SJSA1 (cell line): ENCODE data around the gene GRIN1. TPM values are rescaled to one million over a fixed set of nuclear protein-coding genes. Genes with fewer than 3 reads are reported as not detected.

Experiments used
- DNase-seq, 2 experiments: peaks; one replicate each; pipeline ENCODE4 v3.0.0-alpha.2; 2015 to 2020; ENCODE audit warnings: low spot score in 2 of 2, low read depth in 1 of 2
- H3K27ac ChIP-seq: fragments of 250-450 bp; sonication (Bioruptor Pico); 2 replicates; pipeline ENCODE4 v1.5.1; 2020; ENCODE audit warnings: mild to moderate bottlenecking, moderate library complexity
- H3K27me3 ChIP-seq: fragments of 250-450 bp; sonication (Bioruptor Pico); replicated peaks from 2 replicates; pipeline ENCODE4 v1.5.1; 2020; ENCODE audit warnings: mild to moderate bottlenecking, moderate library complexity
- H3K36me3 ChIP-seq: fragments of 250-450 bp; sonication (Bioruptor Pico); 2 replicates; pipeline ENCODE4 v1.5.1; 2020; ENCODE audit warnings: mild to moderate bottlenecking
- H3K4me1 ChIP-seq: fragments of 250-450 bp; sonication (Bioruptor Pico); replicated peaks from 2 replicates; pipeline ENCODE4 v1.6.1; 2021; ENCODE audit warnings: mild to moderate bottlenecking
- H3K4me3 ChIP-seq: fragments of 250-450 bp; sonication (Bioruptor Pico); 2 replicates; pipeline ENCODE4 v1.5.1; 2020; ENCODE audit warnings: mild to moderate bottlenecking
- H3K9me3 ChIP-seq: fragments of 250-450 bp; sonication (Bioruptor Pico); replicated peaks from 2 replicates; pipeline ENCODE4 v1.5.1; 2020; ENCODE audit warnings: mild to moderate bottlenecking
- total RNA-seq: library from RNA; depleted of rRNA; stranded (reverse); fragments of >200 nt; shearing (Covaris generic); gene quantifications from 2 replicates; pipeline ENCODE4 v1.2.3, GENCODE V29; 2014; rRNA removed

The GRIN1 gene
- total RNA-seq, 1 experiment from 2014 or later, result not detected

DNA sequence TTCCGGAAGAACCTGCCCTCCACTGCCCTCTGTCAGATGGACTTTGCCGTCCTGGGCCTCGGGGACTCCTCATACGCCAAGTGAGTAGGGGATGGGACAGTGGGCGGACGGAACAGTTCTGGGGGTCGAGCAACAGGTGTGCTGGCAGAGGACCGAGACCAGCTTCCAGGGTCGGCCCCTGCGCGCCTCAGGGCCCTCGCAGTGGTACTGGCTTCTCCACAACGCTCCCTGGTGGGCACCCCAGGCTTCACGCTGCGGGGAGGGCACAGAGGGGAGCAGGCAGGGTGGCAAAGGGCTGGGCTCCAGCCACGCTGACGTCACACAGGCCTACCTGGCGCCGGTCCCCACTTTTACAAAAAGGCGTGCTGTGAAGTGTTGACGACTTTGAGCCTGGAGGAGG is 73.6 kb downstream of the GRIN1 start:
- peaks cover 55% of the 10 kb centered on the region for H3K36me3 ChIP-seq
- no peaks in the 10 kb centered on the region for H3K9me3 ChIP-seq
- H3K27ac ChIP-seq, result no peak overlapping the region
- H3K4me3 ChIP-seq, result no peak overlapping the region
- no peak for DNase-seq
- no peaks in the 10 kb centered on the region for H3K27me3 ChIP-seq
- H3K4me1 ChIP-seq, result no peaks in the 10 kb centered on the region

DNA sequence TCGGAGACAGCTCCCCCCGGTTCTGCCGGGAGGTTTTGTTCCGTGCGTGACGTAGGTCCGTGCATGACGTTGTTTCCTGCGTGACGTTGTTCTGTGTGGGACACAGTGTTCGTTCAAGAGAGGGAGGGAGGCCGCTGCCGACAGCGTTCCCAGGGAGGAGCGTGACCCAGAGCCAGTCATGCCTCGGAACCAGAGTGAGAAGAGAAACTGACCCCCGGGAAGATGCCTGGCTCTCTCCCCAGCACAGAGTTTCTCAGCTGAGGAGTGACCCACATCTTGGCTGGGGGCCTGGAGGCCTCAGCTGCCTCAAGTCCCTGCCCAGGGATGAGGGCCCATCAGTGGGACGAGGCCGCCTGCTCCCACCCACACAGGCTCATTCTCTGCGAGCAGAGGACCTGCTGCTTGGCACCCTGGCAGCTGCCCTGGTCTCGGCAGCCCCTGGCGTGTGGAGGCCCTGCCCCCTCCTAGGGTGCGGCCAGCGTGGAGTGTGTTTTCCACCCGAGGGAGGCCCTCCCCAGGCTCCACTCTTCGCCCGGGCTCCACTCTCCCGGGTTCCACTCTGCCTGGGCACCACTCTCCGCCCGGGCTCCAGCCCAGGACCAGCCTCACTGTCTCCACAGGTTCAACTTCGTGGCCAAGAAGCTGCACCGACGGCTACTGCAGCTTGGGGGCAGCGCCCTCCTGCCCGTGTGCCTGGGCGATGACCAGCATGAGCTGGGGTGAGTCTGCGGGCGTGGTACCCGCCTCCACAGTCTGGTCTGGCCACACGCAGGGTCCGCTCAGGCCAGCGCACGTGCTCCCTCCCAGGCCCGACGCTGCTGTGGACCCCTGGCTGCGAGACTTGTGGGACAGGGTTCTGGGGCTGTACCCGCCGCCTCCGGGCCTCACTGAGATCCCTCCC is 74.5 kb downstream of the GRIN1 start:
- DNase-seq, result no peak

DNA sequence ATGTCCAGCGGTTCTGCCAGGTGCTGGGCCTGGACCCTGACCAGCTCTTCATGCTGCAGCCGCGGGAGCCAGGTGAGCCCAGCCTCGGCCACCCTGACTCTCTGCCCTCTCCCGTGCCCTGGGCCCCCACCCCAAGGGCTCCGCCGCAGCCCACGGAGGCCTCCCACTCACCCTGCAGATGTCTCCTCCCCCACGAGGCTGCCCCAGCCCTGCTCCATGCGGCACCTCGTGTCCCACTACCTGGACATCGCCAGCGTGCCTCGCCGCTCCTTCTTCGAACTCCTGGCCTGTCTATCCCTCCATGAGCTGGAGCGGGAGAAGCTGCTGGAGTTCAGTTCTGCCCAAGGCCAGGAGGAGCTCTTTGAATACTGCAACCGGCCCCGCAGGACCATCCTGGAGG is 75.7 kb downstream of the GRIN1 start:
- no peak overlapping the region for H3K27ac ChIP-seq
- no peak for DNase-seq
- peaks cover 58% of the 10 kb centered on the region for H3K36me3 ChIP-seq
- no peaks in the 10 kb centered on the region for H3K9me3 ChIP-seq
- peaks cover 10% of the 10 kb centered on the region for H3K4me1 ChIP-seq
- no peaks in the 10 kb centered on the region for H3K27me3 ChIP-seq
- H3K4me3 ChIP-seq, result no peak overlapping the region

More for the DNA sequence above, 74.5 kb downstream of the GRIN1 start:
- Histone ChIP-seq H3K36me3 (peaks cover 61% of the 10 kb centered on the region), H3K4me3 (no peak overlapping the region), H3K4me1 (peaks cover 3% of the 10 kb centered on the region), H3K27me3 (no peaks in the 10 kb centered on the region), H3K27ac (no peak overlapping the region), H3K9me3 (no peaks in the 10 kb centered on the region)

DNA sequence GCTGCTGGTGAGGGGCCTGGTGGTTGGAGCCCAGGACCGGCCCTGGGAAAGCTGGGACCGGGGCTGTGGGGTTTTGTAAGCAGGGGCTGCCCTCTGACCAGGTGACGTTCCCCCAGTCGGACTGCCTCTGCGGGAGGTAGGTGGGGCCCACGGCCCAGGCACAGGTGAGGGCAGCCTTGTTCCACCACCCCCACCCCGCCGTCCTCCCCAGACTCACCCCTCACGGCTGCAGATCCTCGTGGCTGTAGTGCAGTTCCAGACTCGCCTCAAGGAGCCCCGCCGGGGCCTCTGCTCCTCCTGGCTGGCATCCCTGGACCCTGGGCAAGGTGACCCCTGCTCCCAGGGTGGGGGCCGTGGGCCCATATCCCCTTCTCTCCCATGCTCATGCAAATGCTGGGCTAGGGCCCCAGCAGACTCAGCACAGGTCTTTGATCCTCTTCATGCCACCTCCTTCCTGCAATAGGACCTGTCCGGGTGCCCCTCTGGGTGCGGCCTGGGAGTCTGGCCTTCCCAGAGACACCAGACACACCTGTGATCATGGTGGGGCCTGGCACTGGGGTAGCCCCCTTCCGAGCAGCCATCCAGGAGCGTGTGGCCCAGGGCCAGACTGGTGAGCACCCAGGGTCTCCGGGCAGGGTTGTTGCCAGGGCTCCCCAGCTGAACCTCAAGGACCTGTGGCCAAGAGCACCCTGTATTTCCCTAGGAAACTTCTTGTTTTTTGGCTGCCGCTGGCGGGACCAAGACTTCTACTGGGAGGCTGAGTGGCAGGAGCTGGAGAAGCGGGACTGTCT is 76.4 kb downstream of the GRIN1 start:
- H3K27me3 ChIP-seq, result no peaks in the 10 kb centered on the region

DNA sequence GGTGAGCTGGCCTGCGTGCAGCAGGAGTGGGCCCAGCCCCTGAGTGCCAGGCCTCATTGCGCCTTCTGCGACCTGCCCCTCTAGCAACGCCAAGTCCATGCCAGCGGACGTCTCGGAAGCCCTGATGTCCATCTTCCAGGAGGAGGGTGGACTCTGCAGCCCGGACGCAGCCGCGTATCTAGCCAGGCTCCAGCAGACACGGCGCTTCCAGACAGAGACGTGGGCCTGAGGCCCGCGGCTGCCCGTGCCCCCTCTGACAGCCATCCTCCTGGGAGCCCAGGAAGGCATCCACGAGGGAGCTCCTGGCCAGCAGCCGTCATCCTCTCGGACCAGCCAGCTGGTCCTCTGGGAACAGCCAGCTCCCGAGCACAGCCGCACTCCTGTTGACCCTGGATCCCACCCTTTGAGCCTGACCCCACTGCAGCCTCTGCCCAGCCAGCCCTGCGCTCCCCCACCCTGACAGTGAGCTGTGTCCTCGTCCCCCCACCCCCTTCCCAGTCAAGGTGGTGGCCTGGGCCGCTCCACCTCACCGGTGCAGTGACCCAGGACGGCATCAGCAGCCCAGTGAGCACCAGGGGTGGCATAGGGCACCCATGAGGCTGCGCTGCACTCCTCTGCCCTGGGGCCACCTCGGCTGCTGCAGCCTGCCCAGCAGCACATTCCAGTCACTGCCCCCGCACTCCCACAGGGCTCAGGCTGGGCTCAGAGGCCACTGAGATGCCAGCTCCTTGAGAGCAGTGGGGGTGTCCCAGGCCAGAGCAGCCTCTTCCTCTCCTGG is 77.4 kb downstream of the GRIN1 start:
- DNase-seq, result no peak
- no peak overlapping the region for H3K27ac ChIP-seq
- peaks cover 55% of the 10 kb centered on the region for H3K36me3 ChIP-seq
- H3K9me3 ChIP-seq, result no peaks in the 10 kb centered on the region
- H3K4me3 ChIP-seq, result no peak overlapping the region
- peaks cover 10% of the 10 kb centered on the region for H3K4me1 ChIP-seq
- H3K27me3 ChIP-seq, result no peaks in the 10 kb centered on the region

More for the DNA sequence above, 76.4 kb downstream of the GRIN1 start:
- peaks cover 55% of the 10 kb centered on the region for H3K36me3 ChIP-seq
- no peak for DNase-seq
- no peak overlapping the region for H3K4me3 ChIP-seq
- peaks cover 10% of the 10 kb centered on the region for H3K4me1 ChIP-seq
- no peaks in the 10 kb centered on the region for H3K9me3 ChIP-seq
- H3K27ac ChIP-seq, result no peak overlapping the region

DNA sequence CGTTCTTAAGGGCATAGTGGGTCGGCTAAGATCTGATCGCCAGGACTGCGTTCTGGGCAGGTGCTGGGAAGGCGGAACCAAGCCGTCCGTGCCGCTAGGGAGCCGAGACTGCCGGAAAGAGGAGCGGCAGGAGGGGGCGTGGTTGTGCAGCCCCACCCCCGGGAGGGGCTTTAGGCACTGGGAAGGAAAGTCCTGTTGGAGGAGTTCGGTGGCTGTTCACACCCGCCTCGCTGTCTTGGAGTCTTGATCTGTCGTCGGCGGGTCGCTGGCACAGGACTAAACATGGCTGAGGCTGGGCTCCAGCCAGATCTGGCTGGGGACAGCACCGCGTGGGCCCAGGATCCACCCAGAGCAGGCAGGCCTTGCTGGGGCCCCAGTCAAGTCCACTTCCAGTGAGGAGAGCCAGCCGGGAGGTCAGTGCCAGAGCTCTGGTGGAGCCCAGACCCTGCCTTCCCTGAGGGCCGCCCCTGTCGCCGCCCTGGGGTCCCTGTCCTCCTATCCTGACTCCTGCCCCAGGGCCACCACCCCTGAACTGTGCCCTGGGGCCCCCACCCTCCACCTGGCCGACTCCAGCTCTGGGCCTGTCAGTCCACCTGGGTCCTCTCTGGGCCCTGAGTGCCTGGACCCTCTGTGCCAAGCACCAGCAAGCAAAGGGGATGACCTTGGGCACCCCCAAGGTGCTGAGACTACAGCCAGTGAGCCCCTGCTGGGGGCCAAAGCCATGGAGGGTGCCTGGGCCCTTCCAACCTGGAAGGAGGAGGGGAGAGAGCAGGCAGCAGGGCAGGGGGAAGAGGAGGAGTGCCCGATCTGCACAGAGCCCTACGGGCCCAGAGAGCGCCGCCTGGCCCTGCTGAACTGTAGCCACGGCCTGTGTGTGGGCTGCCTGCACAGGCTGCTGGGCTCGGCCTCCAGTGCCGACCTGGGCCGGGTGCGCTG is 78.6 kb downstream of the GRIN1 start:
- Histone ChIP-seq H3K9me3 (no peaks in the 10 kb centered on the region), H3K27me3 (no peaks in the 10 kb centered on the region), H3K36me3 (peaks cover 55% of the 10 kb centered on the region), H3K4me3 (no peak overlapping the region), H3K27ac (no peak overlapping the region), H3K4me1 (peaks cover 11% of the 10 kb centered on the region)
- no peak for DNase-seq

DNA sequence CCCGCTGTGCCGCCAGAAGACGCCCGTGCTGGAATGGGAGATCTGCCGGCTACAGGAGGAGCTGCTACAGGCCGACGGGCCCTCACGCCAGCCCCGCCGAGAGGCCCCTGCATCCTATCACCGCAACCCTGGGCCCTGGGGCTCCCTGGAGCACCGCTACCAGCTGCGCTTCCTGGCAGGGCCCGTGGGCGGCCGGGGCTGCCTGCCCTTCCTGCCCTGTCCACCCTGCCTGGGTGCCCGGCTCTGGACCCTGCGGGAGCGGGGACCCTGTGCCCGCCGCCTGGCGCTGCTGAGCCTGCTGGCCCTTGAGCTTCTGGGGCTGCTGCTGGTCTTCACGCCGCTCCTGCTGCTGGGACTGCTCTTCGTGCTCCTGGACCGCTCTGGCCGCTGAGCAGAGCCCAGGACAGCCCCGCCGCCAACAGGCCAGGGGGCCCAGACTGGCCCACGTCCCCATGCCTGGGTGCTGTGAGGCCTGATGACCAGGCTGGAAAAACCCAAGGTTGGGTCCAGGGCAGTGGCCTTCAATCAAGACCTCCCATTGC is 79.3 kb downstream of the GRIN1 start:
- Histone ChIP-seq H3K4me3 (no peak overlapping the region), H3K4me1 (peaks cover 18% of the 10 kb centered on the region), H3K36me3 (peaks cover 49% of the 10 kb centered on the region), H3K9me3 (no peaks in the 10 kb centered on the region), H3K27me3 (no peaks in the 10 kb centered on the region), H3K27ac (no peak overlapping the region)
- no peak for DNase-seq

Other genes starting within 250 kb of the GRIN1 start
- 89.0 and 93.8 TPM in 2 replicates for gene FBXW5, start 194.4 kb upstream of the GRIN1 start, total RNA-seq
- not detected in 2 replicates for gene C8G, start 193.9 kb upstream of the GRIN1 start, total RNA-seq
- gene LCN12, start 186.9 kb upstream of the GRIN1 start, total RNA-seq, result not detected in 2 replicates
- not detected in 2 replicates for gene PTGDS, start 161.7 kb upstream of the GRIN1 start, total RNA-seq
- gene LCNL1, start 156.2 kb upstream of the GRIN1 start, total RNA-seq, result not detected in 2 replicates
- gene PAXX, start 146.7 kb upstream of the GRIN1 start, total RNA-seq, result 14.5 and 15.1 TPM in 2 replicates
- gene CLIC3, start 142.6 kb upstream of the GRIN1 start, total RNA-seq, result 0.89 TPM in 1 of 2 replicates, not detected in the other
- 0.81 and 1.3 TPM in 2 replicates for gene ABCA2, start 110.9 kb upstream of the GRIN1 start, total RNA-seq
- gene FUT7, start 107.1 kb upstream of the GRIN1 start, total RNA-seq, result not detected in 2 replicates
- gene NPDC1, start 93.0 kb upstream of the GRIN1 start, total RNA-seq, result not detected in 2 replicates
- gene ENTPD2, start 85.1 kb upstream of the GRIN1 start, total RNA-seq, result not detected in 2 replicates
- gene SAPCD2, start 68.6 kb upstream of the GRIN1 start, total RNA-seq, result 21.5 and 24.9 TPM in 2 replicates
- 3.4 and 5.6 TPM in 2 replicates for gene UAP1L1, start 61.6 kb upstream of the GRIN1 start, total RNA-seq
- gene MAN1B1, start 52.2 kb upstream of the GRIN1 start, total RNA-seq, result 51.8 and 64.4 TPM in 2 replicates
- gene DPP7, start 24.4 kb upstream of the GRIN1 start, total RNA-seq, result 5.1 and 6.4 TPM in 2 replicates
- gene LRRC26, start 30.9 kb downstream of the GRIN1 start, total RNA-seq, result not detected in 2 replicates
- not detected in 2 replicates for gene TMEM210, start 32.9 kb downstream of the GRIN1 start, total RNA-seq
- 11.7 and 13.7 TPM in 2 replicates for gene ANAPC2, start 49.4 kb downstream of the GRIN1 start, total RNA-seq
- 94.2 and 177 TPM in 2 replicates for gene SSNA1, start 49.5 kb downstream of the GRIN1 start, total RNA-seq
- 6.0 and 6.1 TPM in 2 replicates for gene TPRN, start 61.6 kb downstream of the GRIN1 start, total RNA-seq
- 44.5 and 51.3 TPM in 2 replicates for gene TMEM203, start 66.5 kb downstream of the GRIN1 start, total RNA-seq
- 5.2 and 6.5 TPM in 2 replicates for gene NDOR1, start 66.5 kb downstream of the GRIN1 start, total RNA-seq
- gene RNF208, start 83.1 kb downstream of the GRIN1 start, total RNA-seq, result not detected in 2 replicates
- 0.24 TPM in 1 of 2 replicates, not detected in the other for gene CYSRT1, start 86.0 kb downstream of the GRIN1 start, total RNA-seq
- not detected in 2 replicates for gene RNF224, start 88.3 kb downstream of the GRIN1 start, total RNA-seq
- gene SLC34A3, start 91.7 kb downstream of the GRIN1 start, total RNA-seq, result not detected in 2 replicates
- 229 and 232 TPM in 2 replicates for gene TUBB4B, start 102.1 kb downstream of the GRIN1 start, total RNA-seq
- gene STPG3, start 112.1 kb downstream of the GRIN1 start, total RNA-seq, result not detected in 2 replicates
- gene NELFB, start 116.2 kb downstream of the GRIN1 start, total RNA-seq, result 35.2 and 41.9 TPM in 2 replicates
- gene TOR4A, start 138.6 kb downstream of the GRIN1 start, total RNA-seq, result 9.7 and 10.9 TPM in 2 replicates
- gene NRARP, start 163.1 kb downstream of the GRIN1 start, total RNA-seq, result 0.97 and 1.2 TPM in 2 replicates